Activated CD4-positive, alpha-beta T cell treated with anti-CD3 and anti-CD28 coated beads, Interleukin-2, amount 50 U/mL, for 1 hour (primary cell): ENCODE data around the gene BANP.

Experiments used
- DNase-seq: peaks from one replicate; pipeline ENCODE4 v3.0.0-alpha.2; 2020

The BANP gene

GRCh38 chr16:88058817-88059216, 107.6 kb downstream of the BANP start:
- no peak for DNase-seq

- DNase-seq = no peak
These were observed 108.6 kb downstream of the BANP start for GRCh38 chr16:88059701-88060386.

- DNase-seq = no peak
These were observed 109.4 kb downstream of the BANP start for GRCh38 chr16:88060524-88061219.

- no peak for DNase-seq
These were observed 110.3 kb downstream of the BANP start for GRCh38 chr16:88061346-88062110.

GRCh38 chr16:88062341-88063210, 111.3 kb downstream of the BANP start:
- no peak for DNase-seq

GRCh38 chr16:88063211-88063773, 112.1 kb downstream of the BANP start:
- DNase-seq = no peak

GRCh38 chr16:88064011-88064888, 113.0 kb downstream of the BANP start:
- DNase-seq = no peak

- no peak for DNase-seq
These were observed 113.9 kb downstream of the BANP start for GRCh38 chr16:88064889-88065746.

- DNase-seq = no peak
These were observed 114.5 kb downstream of the BANP start for GRCh38 chr16:88065747-88066142.

GRCh38 chr16:88066234-88066633, 115.0 kb downstream of the BANP start:
- DNase-seq = no peak

GRCh38 chr16:88066680-88067529, 115.7 kb downstream of the BANP start:
- no peak for DNase-seq

GRCh38 chr16:88067530-88068411, 116.5 kb downstream of the BANP start:
- DNase-seq = no peak

GRCh38 chr16:88068476-88069396, 117.5 kb downstream of the BANP start:
- DNase-seq = no peak

- DNase-seq = no peak
These were observed 118.3 kb downstream of the BANP start for GRCh38 chr16:88069397-88070168.

GRCh38 chr16:88070341-88070740, 119.1 kb downstream of the BANP start:
- no peak for DNase-seq

GRCh38 chr16:88070989-88071625, 119.9 kb downstream of the BANP start:
- no peak for DNase-seq
